Glutamatergic neuron (in vitro differentiated cells): Measurements from ENCODE around the gene RCAN2. TPM values are rescaled to one million over a fixed set of nuclear protein-coding genes. Genes with fewer than 3 reads are reported as not detected.

Experiments
- DNase-seq: peaks from one replicate; pipeline ENCODE4 v3.0.0; 2022
- H3K27ac Mint-ChIP-seq: one replicate; pipeline ENCODE4 v1.8.0; 2020; ENCODE audit warnings: mild to moderate bottlenecking, mixed read lengths, inconsistent platforms; ENCODE audit not compliant: unreplicated experiment
- H3K27me3 Mint-ChIP-seq: one replicate; pipeline ENCODE4 v1.8.0; 2020; ENCODE audit warnings: mild to moderate bottlenecking, moderate library complexity, mixed read lengths, inconsistent platforms; ENCODE audit not compliant: unreplicated experiment
- H3K36me3 Mint-ChIP-seq: one replicate; pipeline ENCODE4 v1.8.0; 2020; ENCODE audit warnings: mild to moderate bottlenecking, mixed read lengths, inconsistent platforms; ENCODE audit not compliant: unreplicated experiment
- H3K4me1 Mint-ChIP-seq: one replicate; pipeline ENCODE4 v1.8.0; 2020; ENCODE audit warnings: mild to moderate bottlenecking, low read depth, mixed read lengths, inconsistent platforms; ENCODE audit not compliant: unreplicated experiment
- H3K4me3 Mint-ChIP-seq: one replicate; pipeline ENCODE4 v1.8.0; 2020; ENCODE audit warnings: mild to moderate bottlenecking, mixed read lengths, inconsistent platforms; ENCODE audit not compliant: unreplicated experiment
- H3K9me3 Mint-ChIP-seq: one replicate; pipeline ENCODE4 v1.8.0; 2020; ENCODE audit warnings: mild to moderate bottlenecking, moderate library complexity, mixed read lengths, inconsistent platforms; ENCODE audit not compliant: unreplicated experiment
- total RNA-seq: library from RNA; stranded (reverse); fragmentation: NEBNext Ultra II Directional; extraction: Animal tissue kit (Norgen Biotek cat#: 25700); gene quantifications from one replicate; pipeline ENCODE4 v1.2.1, GENCODE V29; 2021; ENCODE audit not compliant: unreplicated experiment
- TF ChIP-seq, protein P1 (sequence below): fragments of 200-600 bp; sonication (generic); IDR thresholded peaks from one replicate; pipeline ENCODE4 v1.5.0; 2021; ENCODE audit not compliant: partially characterized antibody, unreplicated experiment

The RCAN2 gene
- total RNA-seq, 1 donor from 2014 or later = 21.6 TPM

DNA sequence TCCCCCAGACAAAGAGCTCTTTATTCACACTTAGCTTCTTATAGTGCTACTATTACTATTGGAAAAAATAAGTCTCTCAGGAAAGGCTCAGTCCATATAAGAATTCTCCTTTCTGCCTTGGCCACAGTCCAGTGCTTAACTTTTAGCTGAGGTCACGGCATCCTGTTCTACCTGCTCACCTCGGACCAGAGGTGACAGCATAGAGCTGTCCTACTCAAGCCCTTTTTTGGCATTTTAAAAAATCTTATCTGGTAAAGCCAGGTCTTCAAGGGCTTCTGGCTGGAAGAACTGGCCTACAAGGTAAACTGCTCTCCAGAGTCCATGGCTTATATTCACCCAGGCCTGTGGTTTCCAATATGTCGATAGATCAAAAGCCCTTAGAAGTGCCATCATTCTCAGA, 109.7 kb downstream of the RCAN2 start:
- no peak for DNase-seq
- Mint-ChIP-seq H3K4me1 (no peaks in the 10 kb centered on the region), H3K27ac (no peak overlapping the region)

GRCh38 chr6:46381057-46381456, 110.2 kb downstream of the RCAN2 start:
- TF ChIP-seq, protein P1, sequence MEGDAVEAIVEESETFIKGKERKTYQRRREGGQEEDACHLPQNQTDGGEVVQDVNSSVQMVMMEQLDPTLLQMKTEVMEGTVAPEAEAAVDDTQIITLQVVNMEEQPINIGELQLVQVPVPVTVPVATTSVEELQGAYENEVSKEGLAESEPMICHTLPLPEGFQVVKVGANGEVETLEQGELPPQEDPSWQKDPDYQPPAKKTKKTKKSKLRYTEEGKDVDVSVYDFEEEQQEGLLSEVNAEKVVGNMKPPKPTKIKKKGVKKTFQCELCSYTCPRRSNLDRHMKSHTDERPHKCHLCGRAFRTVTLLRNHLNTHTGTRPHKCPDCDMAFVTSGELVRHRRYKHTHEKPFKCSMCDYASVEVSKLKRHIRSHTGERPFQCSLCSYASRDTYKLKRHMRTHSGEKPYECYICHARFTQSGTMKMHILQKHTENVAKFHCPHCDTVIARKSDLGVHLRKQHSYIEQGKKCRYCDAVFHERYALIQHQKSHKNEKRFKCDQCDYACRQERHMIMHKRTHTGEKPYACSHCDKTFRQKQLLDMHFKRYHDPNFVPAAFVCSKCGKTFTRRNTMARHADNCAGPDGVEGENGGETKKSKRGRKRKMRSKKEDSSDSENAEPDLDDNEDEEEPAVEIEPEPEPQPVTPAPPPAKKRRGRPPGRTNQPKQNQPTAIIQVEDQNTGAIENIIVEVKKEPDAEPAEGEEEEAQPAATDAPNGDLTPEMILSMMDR = no peak
- H3K4me3 Mint-ChIP-seq = no peak overlapping the region
- no peak for DNase-seq
- H3K4me1 Mint-ChIP-seq = no peaks in the 10 kb centered on the region
- no peaks in the 10 kb centered on the region for H3K9me3 Mint-ChIP-seq
- H3K27me3 Mint-ChIP-seq = no peaks in the 10 kb centered on the region
- H3K27ac Mint-ChIP-seq = no peak overlapping the region
- H3K36me3 Mint-ChIP-seq = no peaks in the 10 kb centered on the region

More for the DNA sequence above, 109.7 kb downstream of the RCAN2 start:
- Mint-ChIP-seq H3K36me3 (no peaks in the 10 kb centered on the region), H3K27me3 (no peaks in the 10 kb centered on the region), H3K4me3 (no peak overlapping the region), H3K9me3 (no peaks in the 10 kb centered on the region)
- TF ChIP-seq, protein P1 = no peak

GRCh38 chr6:46380152-46380807, 111.0 kb downstream of the RCAN2 start:
- no peaks in the 10 kb centered on the region for H3K4me1 Mint-ChIP-seq
- no peaks in the 10 kb centered on the region for H3K36me3 Mint-ChIP-seq
- TF ChIP-seq, protein P1 = no peak

GRCh38 chr6:46378882-46379416, 112.3 kb downstream of the RCAN2 start:
- no peaks in the 10 kb centered on the region for H3K4me1 Mint-ChIP-seq
- no peak overlapping the region for H3K27ac Mint-ChIP-seq
- no peaks in the 10 kb centered on the region for H3K36me3 Mint-ChIP-seq
- H3K9me3 Mint-ChIP-seq = no peaks in the 10 kb centered on the region
- TF ChIP-seq, protein P1 = no peak
- H3K4me3 Mint-ChIP-seq = no peak overlapping the region
- no peaks in the 10 kb centered on the region for H3K27me3 Mint-ChIP-seq
- DNase-seq = no peak

More at GRCh38 chr6:46380152-46380807, 111.0 kb downstream of the RCAN2 start:
- Mint-ChIP-seq H3K9me3 (no peaks in the 10 kb centered on the region), H3K27me3 (no peaks in the 10 kb centered on the region), H3K27ac (no peak overlapping the region), H3K4me3 (no peak overlapping the region)
- DNase-seq = no peak

DNA sequence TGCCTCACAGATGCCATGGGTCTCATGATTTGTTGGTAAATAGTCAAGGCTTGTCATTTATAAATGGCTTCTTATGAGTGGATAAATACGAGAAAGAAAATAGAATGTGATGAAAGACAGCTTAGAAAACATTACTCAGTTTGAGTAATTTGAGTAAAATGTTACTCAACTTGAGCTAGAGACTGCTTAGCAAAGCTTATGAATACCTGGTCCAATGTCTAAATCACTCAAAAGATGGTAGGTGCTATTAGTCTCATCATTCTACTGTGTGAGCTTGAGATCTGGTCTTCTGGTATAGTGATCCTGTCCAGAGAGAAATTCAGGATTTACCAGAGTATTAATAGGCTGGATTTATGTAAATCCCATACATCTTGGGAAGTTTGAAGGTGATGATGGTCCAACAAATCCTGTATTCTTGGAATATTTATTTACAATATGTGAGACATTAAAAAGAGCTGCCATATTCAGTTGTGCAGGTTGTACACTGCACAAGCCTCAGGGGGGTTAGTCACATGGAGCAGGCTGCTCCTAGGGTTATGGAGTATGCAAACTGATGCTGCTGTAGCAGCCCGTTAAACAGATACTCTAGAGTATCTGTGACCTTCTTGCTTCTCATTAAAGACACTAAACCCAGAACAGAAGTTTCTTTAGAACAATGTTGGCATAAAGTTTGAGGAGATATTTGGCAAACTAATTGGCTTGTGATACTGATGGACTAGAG, 112.9 kb downstream of the RCAN2 start:
- no peak overlapping the region for H3K27ac Mint-ChIP-seq
- no peaks in the 10 kb centered on the region for H3K27me3 Mint-ChIP-seq
- DNase-seq = no peak
- H3K4me1 Mint-ChIP-seq = no peaks in the 10 kb centered on the region
- TF ChIP-seq, protein P1 = no peak
- H3K4me3 Mint-ChIP-seq = no peak overlapping the region
- no peaks in the 10 kb centered on the region for H3K36me3 Mint-ChIP-seq
- H3K9me3 Mint-ChIP-seq = no peaks in the 10 kb centered on the region
